Motor neuron (in vitro differentiated cells): ENCODE measurements around the gene CTSL. TPM values are rescaled to one million over a fixed set of nuclear protein-coding genes. Genes with fewer than 3 reads are reported as not detected.

Source experiments
- total RNA-seq, 8 experiments: library from RNA; unstranded; fragments of 300-600 nt; gene quantifications; 2 replicates each; pipeline versions ENCODE4 v1.2.3 to v1.2.4, GENCODE V29; 2022

The CTSL gene
- total RNA-seq, 8 experiments from 2014 or later = 27.8 to 713 (median 52.1) TPM

Other genes with a start within 250 kb of the CTSL start
- 100 to 1,000 TPM in 2 of 8 experiments, 10 to 100 TPM in 6; 31.6 to 466 (median 50.0) TPM for gene DAPK1, start 228.3 kb upstream of the CTSL start, total RNA-seq
- under 1 TPM in 7 of 8 experiments, not detected in 1; under 0.01 to 0.76 (median 0.22) TPM for gene SPATA31E1, start 156.8 kb downstream of the CTSL start, total RNA-seq
- under 1 TPM in 6 of 8 experiments, not detected in 2; 0.05 to 0.57 (median 0.12) TPM for gene SPATA31C1, start 191.8 kb downstream of the CTSL start, total RNA-seq
- 10 to 100 TPM; 12.1 to 41.0 (median 25.3) TPM for gene CDK20, start 248.4 kb downstream of the CTSL start, total RNA-seq